K562 (cell line): ENCODE measurements around the gene KRTAP10-6. TPM values are rescaled to one million over a fixed set of nuclear protein-coding genes. Genes with fewer than 3 reads are reported as not detected.
A peak's percentile ranks its signal among the peaks of the same experiment; 100 is the strongest.

Experiments
- ATF1 ChIP-seq, 2 experiments: fragments of 450-650 bp in 1 of 2; IDR thresholded peaks; 2 replicates each; pipeline ENCODE4 v1.6.1; 2016; ENCODE audit warnings: missing compliant biosample characterization in 1 of 2, missing genetic modification characterization in 1 of 2
- CHCHD3 ChIP-seq: fragments of 250-450 bp; sonication (Bioruptor Pico); IDR thresholded peaks from 2 replicates; pipeline ENCODE4 v2.1.2; 2022; ENCODE audit warnings: mild to moderate bottlenecking
- DNMT1 ChIP-seq: fragments of 450-650 bp; IDR thresholded peaks from 2 replicates; pipeline ENCODE4 v1.6.1; 2016; ENCODE audit warnings: antibody characterized with exemption, mild to moderate bottlenecking
- EHMT2 ChIP-seq: fragments of 450-650 bp; IDR thresholded peaks from 2 replicates; pipeline ENCODE4 v1.6.1; 2018; ENCODE audit warnings: antibody characterized with exemption
- EP400 ChIP-seq: fragments of 450-650 bp; IDR thresholded peaks from 2 replicates; pipeline ENCODE4 v1.6.1; 2017; ENCODE audit warnings: antibody characterized with exemption, mild to moderate bottlenecking, moderate library complexity
- FOXM1 ChIP-seq, 2 experiments: fragments of 450-650 bp in 1 of 2; sonication (generic) in 1 of 2; formaldehyde crosslinking in 1 of 2; IDR thresholded peaks; 2 replicates each; pipeline versions ENCODE4 v1.6.1 to v1.9.0; 2017 to 2022; ENCODE audit warnings: low read depth in 2 of 2, mild to moderate bottlenecking in 2 of 2, missing genetic modification reagents in 1 of 2, moderate library complexity in 1 of 2
- MCM5 ChIP-seq: fragments of 450-650 bp; IDR thresholded peaks from 2 replicates; pipeline ENCODE4 v1.6.1; 2016; ENCODE audit warnings: low read depth
- NFIX ChIP-seq: fragments of 250-450 bp; sonication (Bioruptor Pico); IDR thresholded peaks from 2 replicates; pipeline ENCODE4 v1.4.0; 2020; ENCODE audit warnings: low read depth, mild to moderate bottlenecking, moderate library complexity
- NR3C1 ChIP-seq: sonication (generic); formaldehyde crosslinking; IDR thresholded peaks from 2 replicates; pipeline ENCODE4 v1.8.1; 2022; ENCODE audit warnings: missing genetic modification reagents
- NRF1 ChIP-seq, 2 experiments: fragments of 450-650 bp; IDR thresholded peaks in 1 of 2; conservative IDR thresholded peaks in 1 of 2; 2 replicates each; pipeline ENCODE4 v1.6.1; 2014; ENCODE audit warnings: mild to moderate bottlenecking in 2 of 2
- POLR2G ChIP-seq: fragments of 200-400 bp; formaldehyde crosslinking; IDR thresholded peaks from 2 replicates; pipeline ENCODE4 v1.6.1; 2017; ENCODE audit warnings: low read depth, mild to moderate bottlenecking, antibody characterized with exemption, low read length, moderate library complexity
- RAD21 ChIP-seq, 2 experiments: fragments of 250-450 bp in 1 of 2; fragments of 450-650 bp in 1 of 2; sonication (Bioruptor Pico) in 1 of 2; formaldehyde crosslinking in 1 of 2; IDR thresholded peaks in 1 of 2; conservative IDR thresholded peaks in 1 of 2; 2 replicates each; pipeline versions ENCODE4 v1.4.0 to v1.8.0; 2020 to 2022; ENCODE audit warnings: mild to moderate bottlenecking in 2 of 2, moderate library complexity in 1 of 2
- SMAD4 ChIP-seq: fragments of 250-450 bp; sonication (Bioruptor Pico); conservative IDR thresholded peaks from 2 replicates; pipeline ENCODE4 v1.8.0; 2021; ENCODE audit warnings: inconsistent platforms, mild to moderate bottlenecking, moderate library complexity
- ZNF780A ChIP-seq: fragments of 250-450 bp; sonication (Bioruptor Pico); IDR thresholded peaks from 2 replicates; pipeline ENCODE4 v1.5.0; 2021; ENCODE audit warnings: mild to moderate bottlenecking
- polyA plus RNA-seq, 8 experiments: library from polyadenylated mRNA; depleted of rRNA in 4 of 8; stranded (reverse) in 5 of 8; unstranded in 3 of 8; fragments of >200 nt; fragmentation: Nextera tagmentation in 2 of 8; fragmentation: Illumina TruSeq in 1 of 8; extraction: Ambion mirVana in 2 of 8; extraction: Trizol in 1 of 8; gene quantifications; 2 replicates each; pipeline versions ENCODE4 v1.2.1 to v1.2.3, GENCODE V29; 2011 to 2014; ENCODE audit warnings: inconsistent platforms in 1 of 8, missing spikeins in 1 of 8
- total RNA-seq, 7 experiments: library from RNA; depleted of rRNA in 6 of 7; stranded (reverse); fragments of >200 nt in 6 of 7; fragmentation: Illumina TruSeq in 2 of 7; extraction: Trizol in 2 of 7; gene quantifications; 2 replicates each; pipeline versions ENCODE4 v1.2.1 to v1.2.3, GENCODE V29; 2011 to 2021; ENCODE audit warnings: low replicate concordance in 1 of 7
- TF ChIP-seq, protein P1 (sequence below): sonication (generic); formaldehyde crosslinking; IDR thresholded peaks from 2 replicates; pipeline ENCODE4 v1.8.0; 2022; ENCODE audit warnings: mild to moderate bottlenecking, missing genetic modification reagents
- TF ChIP-seq, protein P2 (sequence below): fragments of 250-450 bp; sonication (Bioruptor Pico); IDR thresholded peaks from 2 replicates; pipeline ENCODE4 v1.9.0; 2021; ENCODE audit warnings: mild to moderate bottlenecking, inconsistent platforms
- TF ChIP-seq, protein P3 (sequence below): fragments of 250-450 bp; sonication (Bioruptor Pico); IDR thresholded peaks from 2 replicates; pipeline ENCODE4 v1.5.0; 2020; ENCODE audit warnings: mild to moderate bottlenecking
- TF ChIP-seq, protein P4 (sequence below): sonication (generic); formaldehyde crosslinking; IDR thresholded peaks from 2 replicates; pipeline ENCODE4 v1.8.0; 2022; ENCODE audit warnings: mild to moderate bottlenecking, missing genetic modification reagents

The KRTAP10-6 gene
- total and polyA plus RNA-seq, 9 of the 15 experiments (the other 6 are each of a cell fraction or from before 2014, with no cell fraction given) = not detected

DNA sequence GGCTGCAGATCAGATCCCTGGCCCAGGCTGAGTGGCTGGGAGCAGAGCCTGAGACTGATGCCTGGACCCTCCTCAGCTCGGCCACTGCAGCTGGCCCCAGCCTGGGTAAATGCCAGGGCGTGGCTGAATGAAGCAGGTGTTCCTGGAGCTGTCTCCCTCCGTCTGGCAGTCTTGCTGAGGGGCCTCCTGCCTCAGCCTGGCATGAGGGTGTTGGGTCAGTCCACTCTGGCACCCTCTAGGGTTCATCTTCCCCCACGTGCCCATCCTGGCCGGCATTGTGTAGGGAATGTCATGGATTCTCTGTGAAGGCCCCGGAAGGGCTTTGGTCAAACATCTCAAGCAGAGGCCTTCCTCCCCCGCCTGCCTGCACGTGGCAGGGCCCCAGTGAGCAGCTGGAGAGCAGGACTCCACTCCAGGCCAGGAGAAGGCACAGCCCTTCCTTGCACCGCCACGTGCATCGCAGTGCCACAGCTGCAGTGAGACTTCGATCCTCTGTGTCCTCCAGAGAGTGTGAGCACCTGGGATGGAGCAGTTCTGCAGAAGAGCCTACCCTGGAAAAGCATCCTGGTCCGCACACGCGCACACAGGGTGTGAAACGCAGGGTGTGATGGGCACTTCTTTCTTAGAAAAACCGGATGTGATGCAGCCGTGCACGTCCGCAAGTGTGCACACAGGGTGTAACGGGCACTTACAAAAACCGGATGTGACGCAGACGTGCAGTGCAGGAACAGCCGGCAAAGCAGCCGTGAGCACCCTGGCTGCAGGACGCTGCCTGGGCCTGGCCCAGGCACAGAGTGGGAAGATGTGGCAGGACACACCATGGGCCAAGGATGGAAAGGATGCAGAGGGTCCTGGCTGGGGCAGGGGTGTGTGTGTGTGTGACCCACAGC lies 23.4 kb downstream of the KRTAP10-6 start (continued):
- TF ChIP-seq, protein P1, sequence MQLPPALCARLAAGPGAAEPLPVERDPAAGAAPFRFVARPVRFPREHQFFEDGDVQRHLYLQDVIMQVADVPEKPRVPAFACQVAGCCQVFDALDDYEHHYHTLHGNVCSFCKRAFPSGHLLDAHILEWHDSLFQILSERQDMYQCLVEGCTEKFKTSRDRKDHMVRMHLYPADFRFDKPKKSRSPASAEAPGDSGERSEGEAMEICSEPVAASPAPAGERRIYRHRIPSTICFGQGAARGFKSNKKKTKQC (CRISPR knock-in tag) = 0 out of 2 replicates have a peak, but pooled peaks have one; percentile 29
- TF ChIP-seq POLR2G = 0 out of 2 replicates have a peak, but pooled peaks have one; percentile 18
- no peak for TF ChIP-seq NR3C1
- no peak for TF ChIP-seq CHCHD3
- no peak for TF ChIP-seq DNMT1
- TF ChIP-seq, protein P2, sequence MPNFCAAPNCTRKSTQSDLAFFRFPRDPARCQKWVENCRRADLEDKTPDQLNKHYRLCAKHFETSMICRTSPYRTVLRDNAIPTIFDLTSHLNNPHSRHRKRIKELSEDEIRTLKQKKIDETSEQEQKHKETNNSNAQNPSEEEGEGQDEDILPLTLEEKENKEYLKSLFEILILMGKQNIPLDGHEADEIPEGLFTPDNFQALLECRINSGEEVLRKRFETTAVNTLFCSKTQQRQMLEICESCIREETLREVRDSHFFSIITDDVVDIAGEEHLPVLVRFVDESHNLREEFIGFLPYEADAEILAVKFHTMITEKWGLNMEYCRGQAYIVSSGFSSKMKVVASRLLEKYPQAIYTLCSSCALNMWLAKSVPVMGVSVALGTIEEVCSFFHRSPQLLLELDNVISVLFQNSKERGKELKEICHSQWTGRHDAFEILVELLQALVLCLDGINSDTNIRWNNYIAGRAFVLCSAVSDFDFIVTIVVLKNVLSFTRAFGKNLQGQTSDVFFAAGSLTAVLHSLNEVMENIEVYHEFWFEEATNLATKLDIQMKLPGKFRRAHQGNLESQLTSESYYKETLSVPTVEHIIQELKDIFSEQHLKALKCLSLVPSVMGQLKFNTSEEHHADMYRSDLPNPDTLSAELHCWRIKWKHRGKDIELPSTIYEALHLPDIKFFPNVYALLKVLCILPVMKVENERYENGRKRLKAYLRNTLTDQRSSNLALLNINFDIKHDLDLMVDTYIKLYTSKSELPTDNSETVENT (CRISPR knock-in tag) = no peak
- TF ChIP-seq MCM5 = no peak
- no peak for TF ChIP-seq EHMT2
- no peak for TF ChIP-seq ATF1 (CRISPR knock-in tag; IDR thresholded peaks at IDR 0.05)
- peak; percentile 84 for TF ChIP-seq ATF1 (tag; IDR thresholded peaks at IDR 0.05)
- no peak for TF ChIP-seq RAD21 (CRISPR knock-in tag; conservative IDR thresholded peaks at IDR 0.05 in 1 of 2, IDR thresholded peaks at IDR 0.05 in 1 of 2)
- TF ChIP-seq NRF1 (conservative IDR thresholded peaks at IDR 0.05 in 1 of 2, IDR thresholded peaks at IDR 0.05 in 1 of 2) = peak; percentile 34 to 49; a peak in 2 of 4 replicates
- TF ChIP-seq SMAD4 = 0 out of 2 replicates have a peak, but pooled peaks have one; percentile 11
- TF ChIP-seq FOXM1 (IDR thresholded peaks at IDR 0.05; ENCODE audit: low read depth) = no peak
- TF ChIP-seq FOXM1 (CRISPR knock-in tag; IDR thresholded peaks at IDR 0.05; ENCODE audit: low read depth) = no peak
- TF ChIP-seq NFIX (CRISPR knock-in tag) = no peak
- TF ChIP-seq EP400 = no peak
- TF ChIP-seq, protein P3, sequence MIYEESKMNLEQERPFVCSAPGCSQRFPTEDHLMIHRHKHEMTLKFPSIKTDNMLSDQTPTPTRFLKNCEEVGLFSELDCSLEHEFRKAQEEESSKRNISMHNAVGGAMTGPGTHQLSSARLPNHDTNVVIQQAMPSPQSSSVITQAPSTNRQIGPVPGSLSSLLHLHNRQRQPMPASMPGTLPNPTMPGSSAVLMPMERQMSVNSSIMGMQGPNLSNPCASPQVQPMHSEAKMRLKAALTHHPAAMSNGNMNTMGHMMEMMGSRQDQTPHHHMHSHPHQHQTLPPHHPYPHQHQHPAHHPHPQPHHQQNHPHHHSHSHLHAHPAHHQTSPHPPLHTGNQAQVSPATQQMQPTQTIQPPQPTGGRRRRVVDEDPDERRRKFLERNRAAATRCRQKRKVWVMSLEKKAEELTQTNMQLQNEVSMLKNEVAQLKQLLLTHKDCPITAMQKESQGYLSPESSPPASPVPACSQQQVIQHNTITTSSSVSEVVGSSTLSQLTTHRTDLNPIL (CRISPR knock-in tag) = no peak
- TF ChIP-seq ZNF780A (CRISPR knock-in tag) = no peak
- TF ChIP-seq, protein P4, sequence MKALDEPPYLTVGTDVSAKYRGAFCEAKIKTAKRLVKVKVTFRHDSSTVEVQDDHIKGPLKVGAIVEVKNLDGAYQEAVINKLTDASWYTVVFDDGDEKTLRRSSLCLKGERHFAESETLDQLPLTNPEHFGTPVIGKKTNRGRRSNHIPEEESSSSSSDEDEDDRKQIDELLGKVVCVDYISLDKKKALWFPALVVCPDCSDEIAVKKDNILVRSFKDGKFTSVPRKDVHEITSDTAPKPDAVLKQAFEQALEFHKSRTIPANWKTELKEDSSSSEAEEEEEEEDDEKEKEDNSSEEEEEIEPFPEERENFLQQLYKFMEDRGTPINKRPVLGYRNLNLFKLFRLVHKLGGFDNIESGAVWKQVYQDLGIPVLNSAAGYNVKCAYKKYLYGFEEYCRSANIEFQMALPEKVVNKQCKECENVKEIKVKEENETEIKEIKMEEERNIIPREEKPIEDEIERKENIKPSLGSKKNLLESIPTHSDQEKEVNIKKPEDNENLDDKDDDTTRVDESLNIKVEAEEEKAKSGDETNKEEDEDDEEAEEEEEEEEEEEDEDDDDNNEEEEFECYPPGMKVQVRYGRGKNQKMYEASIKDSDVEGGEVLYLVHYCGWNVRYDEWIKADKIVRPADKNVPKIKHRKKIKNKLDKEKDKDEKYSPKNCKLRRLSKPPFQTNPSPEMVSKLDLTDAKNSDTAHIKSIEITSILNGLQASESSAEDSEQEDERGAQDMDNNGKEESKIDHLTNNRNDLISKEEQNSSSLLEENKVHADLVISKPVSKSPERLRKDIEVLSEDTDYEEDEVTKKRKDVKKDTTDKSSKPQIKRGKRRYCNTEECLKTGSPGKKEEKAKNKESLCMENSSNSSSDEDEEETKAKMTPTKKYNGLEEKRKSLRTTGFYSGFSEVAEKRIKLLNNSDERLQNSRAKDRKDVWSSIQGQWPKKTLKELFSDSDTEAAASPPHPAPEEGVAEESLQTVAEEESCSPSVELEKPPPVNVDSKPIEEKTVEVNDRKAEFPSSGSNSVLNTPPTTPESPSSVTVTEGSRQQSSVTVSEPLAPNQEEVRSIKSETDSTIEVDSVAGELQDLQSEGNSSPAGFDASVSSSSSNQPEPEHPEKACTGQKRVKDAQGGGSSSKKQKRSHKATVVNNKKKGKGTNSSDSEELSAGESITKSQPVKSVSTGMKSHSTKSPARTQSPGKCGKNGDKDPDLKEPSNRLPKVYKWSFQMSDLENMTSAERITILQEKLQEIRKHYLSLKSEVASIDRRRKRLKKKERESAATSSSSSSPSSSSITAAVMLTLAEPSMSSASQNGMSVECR (CRISPR knock-in tag) = no peak
